Measurements from ENCODE around the gene CLCN7.

DNA sequence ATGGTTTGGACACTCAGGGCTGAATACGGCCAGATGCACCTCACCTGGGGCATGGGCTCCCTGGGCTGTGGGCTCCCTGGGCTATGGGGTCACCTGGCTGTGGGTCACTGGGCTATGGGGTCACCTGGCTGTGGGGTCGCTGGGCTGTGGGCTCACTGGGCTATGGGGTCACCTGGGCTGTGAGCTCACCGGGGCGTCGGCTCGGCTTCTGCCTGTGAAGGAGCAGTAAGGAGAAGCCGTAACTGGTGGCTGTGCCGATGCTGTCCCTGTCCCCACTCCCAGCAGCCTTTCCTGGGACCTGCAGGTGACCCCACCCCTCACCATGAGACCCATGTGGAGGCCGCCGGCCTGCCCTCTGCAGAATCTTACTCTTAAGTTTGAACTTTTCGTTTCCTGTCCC lies 45.8 kb downstream of the CLCN7 start:
- TF ChIP-seq POLR2AphosphoS5 (IDR thresholded peaks at IDR 0.05; ENCODE audit: low read depth, low read length) (no peak), POLR2A (IDR thresholded peaks at IDR 0.05; ENCODE audit: low read depth, low read length) (no peak), TAF1 (IDR thresholded peaks at IDR 0.05; ENCODE audit: borderline replicate concordance, low read depth, low read length) (no peak)
